Keratinocyte (primary cell): ENCODE measurements around the gene GPR146. TPM values are rescaled to one million over a fixed set of nuclear protein-coding genes. Genes with fewer than 3 reads are reported as not detected.

ENCODE experiments used
- DNase-seq: peaks from one replicate; pipeline ENCODE4 v3.0.0-alpha.2; 2011; ENCODE audit warnings: low read depth, missing footprints, low spot score
- FAIRE-seq: peaks from 2 replicates; lab custom pipeline; 2011; peaks lifted over from hg19 to GRCh38; lab: Jason Lieb, UNC
- H2AFZ ChIP-seq: 2 replicates; pipeline ENCODE4 v1.6.0; 2012; ENCODE audit warnings: low read length, control low read depth, inconsistent platforms; ENCODE audit not compliant: control insufficient read depth
- H3K27ac ChIP-seq: 2 replicates; pipeline ENCODE4 v1.5.1; 2011; ENCODE audit warnings: low read length; ENCODE audit not compliant: control insufficient read depth, insufficient read depth
- H3K27me3 ChIP-seq: 3 replicates; pipeline ENCODE4 v1.6.0; 2011; ENCODE audit warnings: low read length; ENCODE audit not compliant: control insufficient read depth, insufficient read depth; ENCODE audit errors: extremely low read depth
- H3K36me3 ChIP-seq, 2 experiments: 2 replicates in 1 of 2; 3 replicates in 1 of 2; pipeline ENCODE4 v1.5.1; 2011; ENCODE audit warnings: low read length in 2 of 2, mild to moderate bottlenecking in 1 of 2; ENCODE audit not compliant: control insufficient read depth in 2 of 2, insufficient read depth in 2 of 2; ENCODE audit errors: extremely low read depth in 1 of 2
- H3K4me1 ChIP-seq: 3 replicates; pipeline ENCODE4 v1.5.1; 2011; ENCODE audit warnings: low read length; ENCODE audit not compliant: control insufficient read depth, insufficient read depth; ENCODE audit errors: extremely low read depth
- H3K4me2 ChIP-seq: 3 replicates; pipeline ENCODE4 v1.6.0; 2011; ENCODE audit warnings: low read depth, low read length; ENCODE audit not compliant: control insufficient read depth, insufficient read depth; ENCODE audit errors: extremely low read depth
- H3K4me3 ChIP-seq, 3 experiments: fragments of 200-600 bp in 1 of 3; sonication (generic) in 1 of 3; 2 replicates in 2 of 3; 3 replicates in 1 of 3; pipeline ENCODE4 v1.5.1; 2011 to 2016; ENCODE audit warnings: low read length in 3 of 3, mild to moderate bottlenecking in 3 of 3, control low read depth in 2 of 3, inconsistent platforms in 1 of 3, low read depth in 1 of 3, mixed read lengths in 1 of 3, mixed run types in 1 of 3, moderate library complexity in 1 of 3; ENCODE audit not compliant: control insufficient read depth in 2 of 3, insufficient read depth in 2 of 3; ENCODE audit errors: extremely low read depth in 1 of 3
- H3K79me2 ChIP-seq: 2 replicates; pipeline ENCODE4 v1.6.0; 2012; ENCODE audit warnings: low read length; ENCODE audit not compliant: control insufficient read depth, insufficient read depth
- H3K9ac ChIP-seq: 3 replicates; pipeline ENCODE4 v1.6.0; 2011; ENCODE audit warnings: low read length; ENCODE audit not compliant: control insufficient read depth, insufficient read depth; ENCODE audit errors: extremely low read depth
- H3K9me1 ChIP-seq: 3 replicates; pipeline ENCODE4 v1.6.0; 2011; ENCODE audit warnings: low read length; ENCODE audit not compliant: control insufficient read depth, insufficient read depth; ENCODE audit errors: extremely low read depth
- H3K9me3 ChIP-seq: 2 replicates; pipeline ENCODE4 v1.5.1; 2012; ENCODE audit warnings: low read depth, low read length; ENCODE audit not compliant: control insufficient read depth
- H4K20me1 ChIP-seq: 3 replicates; pipeline ENCODE4 v1.6.0; 2011; ENCODE audit warnings: low read length; ENCODE audit not compliant: control insufficient read depth, insufficient read depth; ENCODE audit errors: extremely low read depth
- EZH2 ChIP-seq: IDR thresholded peaks from one replicate; pipeline ENCODE4 v1.6.1; 2012; ENCODE audit warnings: inconsistent platforms, mild to moderate bottlenecking, low read length, moderate library complexity
- dilution Hi-C: fragments of 300-500 bp; cut with MboI; formaldehyde crosslinking; loops from one replicate; pipeline ENCODE4 v1.7.0; 2020; ENCODE audit warnings: low sequenced_read_pairs; ENCODE audit not compliant: extremely low pct_ligation_motif_present
- polyA plus RNA-seq, 5 experiments: library from polyadenylated mRNA; depleted of rRNA in 3 of 5; stranded (reverse) in 3 of 5; stranded (forward) in 1 of 5; unstranded in 1 of 5; fragments of >200 nt; gene quantifications; 1 replicate in 1 of 5; 2 replicates in 3 of 5; 3 replicates in 1 of 5; pipeline versions ENCODE4 v1.2.1 to v1.2.3, GENCODE V29; 2011 to 2012; ENCODE audit warnings: missing spikeins in 2 of 5, low read depth in 1 of 5, low replicate concordance in 1 of 5
- TF ChIP-seq, protein P1 (sequence below), 3 experiments: IDR thresholded peaks in 1 of 3; conservative IDR thresholded peaks in 1 of 3; optimal IDR thresholded peaks in 1 of 3; 2 replicates in 2 of 3; 3 replicates in 1 of 3; pipeline versions ENCODE3 to v1.5.1; 2011; ENCODE audit warnings: low read length in 3 of 3, mild to moderate bottlenecking in 3 of 3, moderate library complexity in 2 of 3, control low read depth in 1 of 3, inconsistent platforms in 1 of 3; ENCODE audit not compliant: insufficient read depth in 2 of 3; ENCODE audit errors: extremely low read depth in 1 of 3

GPR146 gene
- polyA plus RNA-seq, 1 donor (not counting 4 experiments of a cell fraction or from before 2014, with no cell fraction given) = 0.13 TPM

DNA sequence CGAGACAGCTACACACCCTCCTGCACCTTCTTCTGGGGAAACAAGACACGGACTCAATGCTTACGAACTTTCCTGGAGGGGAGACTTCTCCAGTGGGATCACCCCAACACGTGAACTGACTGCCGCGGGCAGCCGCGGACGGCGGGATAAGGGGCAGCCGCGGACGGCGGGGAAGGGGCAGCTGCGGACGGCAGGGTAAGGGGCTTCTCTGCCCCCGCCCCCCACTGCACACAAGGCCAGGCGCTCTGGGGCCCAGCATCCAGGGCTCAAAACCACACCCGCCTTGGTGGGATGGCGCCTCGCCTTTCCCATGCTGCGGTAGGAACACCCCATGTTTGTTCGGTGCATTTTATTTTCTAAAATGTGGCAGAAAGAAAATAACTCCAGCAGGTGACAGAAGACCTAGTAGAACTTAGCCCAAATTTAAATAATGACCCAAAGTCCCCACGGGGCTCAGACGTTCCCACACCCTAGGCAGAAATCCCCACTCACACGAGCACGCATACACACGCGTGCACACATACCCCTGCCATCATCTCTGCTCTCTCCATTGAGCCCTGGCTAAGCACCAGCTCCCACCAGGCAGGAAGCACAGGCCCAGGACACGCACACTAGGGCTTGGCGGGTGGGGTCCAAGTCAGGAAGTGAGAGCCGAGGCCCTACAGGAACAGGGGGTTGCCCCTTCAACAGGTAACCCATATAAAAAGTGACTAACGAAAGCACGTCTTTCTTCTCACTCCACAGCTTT lies 26.6 kb upstream of the GPR146 start:
- no peak overlapping the region for H3K4me3 ChIP-seq
- no peaks in the 10 kb centered on the region for H3K9me1 ChIP-seq
- no peak for TF ChIP-seq EZH2
- TF ChIP-seq, protein P1, sequence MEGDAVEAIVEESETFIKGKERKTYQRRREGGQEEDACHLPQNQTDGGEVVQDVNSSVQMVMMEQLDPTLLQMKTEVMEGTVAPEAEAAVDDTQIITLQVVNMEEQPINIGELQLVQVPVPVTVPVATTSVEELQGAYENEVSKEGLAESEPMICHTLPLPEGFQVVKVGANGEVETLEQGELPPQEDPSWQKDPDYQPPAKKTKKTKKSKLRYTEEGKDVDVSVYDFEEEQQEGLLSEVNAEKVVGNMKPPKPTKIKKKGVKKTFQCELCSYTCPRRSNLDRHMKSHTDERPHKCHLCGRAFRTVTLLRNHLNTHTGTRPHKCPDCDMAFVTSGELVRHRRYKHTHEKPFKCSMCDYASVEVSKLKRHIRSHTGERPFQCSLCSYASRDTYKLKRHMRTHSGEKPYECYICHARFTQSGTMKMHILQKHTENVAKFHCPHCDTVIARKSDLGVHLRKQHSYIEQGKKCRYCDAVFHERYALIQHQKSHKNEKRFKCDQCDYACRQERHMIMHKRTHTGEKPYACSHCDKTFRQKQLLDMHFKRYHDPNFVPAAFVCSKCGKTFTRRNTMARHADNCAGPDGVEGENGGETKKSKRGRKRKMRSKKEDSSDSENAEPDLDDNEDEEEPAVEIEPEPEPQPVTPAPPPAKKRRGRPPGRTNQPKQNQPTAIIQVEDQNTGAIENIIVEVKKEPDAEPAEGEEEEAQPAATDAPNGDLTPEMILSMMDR (optimal IDR thresholded peaks at IDR 0.05 in 1 of 3, IDR thresholded peaks at IDR 0.05 in 1 of 3, conservative IDR thresholded peaks at IDR 0.05 in 1 of 3; ENCODE audit: extremely low read depth in 1 of 3, insufficient read depth in 2 of 3, low read length in 3 of 3) = no peak
- no peaks in the 10 kb centered on the region for H3K9me3 ChIP-seq
- DNase-seq = no peak
- H3K27ac ChIP-seq = no peak overlapping the region
- H2AFZ ChIP-seq = no peak overlapping the region
- peaks cover 16% of the 10 kb centered on the region for H3K79me2 ChIP-seq
- dilution Hi-C loops = no loop called here
- no peaks in the 10 kb centered on the region for H3K27me3 ChIP-seq
- FAIRE-seq = no peak
- peaks cover 2 to 8% of the 10 kb centered on the region in 2 experiments for H3K36me3 ChIP-seq
- peaks cover 24% of the 10 kb centered on the region for H4K20me1 ChIP-seq
- H3K4me2 ChIP-seq = no peak overlapping the region
- H3K9ac ChIP-seq = no peak overlapping the region
- H3K4me1 ChIP-seq = peaks cover 4% of the 10 kb centered on the region

GRCh38 chr7:1018334-1018695 lies 26.0 kb upstream of the GPR146 start:
- Histone ChIP-seq H4K20me1 (peaks cover 24% of the 10 kb centered on the region), H3K27me3 (no peaks in the 10 kb centered on the region), H3K27ac (no peak overlapping the region), H3K9me3 (no peaks in the 10 kb centered on the region), H2AFZ (no peak overlapping the region), H3K9me1 (no peaks in the 10 kb centered on the region), H3K4me3 (no peak overlapping the region), H3K4me2 (no peak overlapping the region), H3K4me1 (no peaks in the 10 kb centered on the region), H3K79me2 (peaks cover 22% of the 10 kb centered on the region), H3K9ac (no peak overlapping the region), H3K36me3 (peaks cover 2 to 8% of the 10 kb centered on the region in 2 experiments)
- DNase-seq (no peak), FAIRE-seq (no peak)
- dilution Hi-C loops = no loop called here
- no peak for TF ChIP-seq EZH2
- TF ChIP-seq, protein P1 (optimal IDR thresholded peaks at IDR 0.05 in 1 of 3, IDR thresholded peaks at IDR 0.05 in 1 of 3, conservative IDR thresholded peaks at IDR 0.05 in 1 of 3; ENCODE audit: extremely low read depth in 1 of 3, insufficient read depth in 2 of 3, low read length in 3 of 3) = no peak
